Activated T-helper 1 cell treated with Interleukin-2 at 50 U/mL for 16 hours (primary cell): ENCODE results near the gene MUC20.
"Not testable (repeated sequence)": the region's sequence is repeated elsewhere in the genome, so short reads cannot be mapped to it uniquely, and the experiment has no call there.

Experiments
- DNase-seq: peaks from one replicate; pipeline ENCODE4 v3.0.0-alpha.2; 2020; ENCODE audit warnings: low read depth

Gene MUC20

DNA sequence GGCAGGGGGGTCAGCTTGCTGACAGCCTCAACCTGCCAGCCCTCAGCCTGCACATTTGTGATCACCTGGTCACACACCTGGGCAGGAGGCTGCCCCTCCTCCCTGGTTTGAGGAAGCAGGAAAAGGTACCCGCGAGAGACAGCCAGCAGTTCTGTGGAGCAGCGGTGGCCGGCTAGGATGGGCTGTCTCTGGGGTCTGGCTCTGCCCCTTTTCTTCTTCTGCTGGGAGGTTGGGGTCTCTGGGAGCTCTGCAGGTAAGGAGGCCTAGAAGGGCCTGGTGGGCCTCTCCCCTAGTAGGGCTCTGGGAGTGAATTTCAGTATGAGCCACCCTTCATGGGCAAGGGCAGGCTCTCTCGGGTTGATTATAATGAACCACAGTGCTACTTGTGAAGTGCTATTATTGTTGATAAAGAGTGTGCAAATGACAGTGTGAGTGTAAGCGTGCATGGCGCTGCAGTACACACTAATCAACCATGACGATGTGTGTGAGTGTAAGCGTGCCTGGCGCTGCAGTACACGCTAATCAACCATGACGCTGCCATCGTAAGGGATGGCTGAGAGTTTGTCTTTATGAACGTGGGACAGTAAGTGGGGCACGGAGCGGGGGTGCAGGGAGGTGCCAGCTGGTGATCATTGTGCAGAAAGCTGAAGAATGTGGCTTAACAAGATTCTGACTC lies at the start of gene MUC20:
Gene MUC20, plus strand, starts transcription at position 148 of the 676 bp plus-strand sequence. Its CDS starts 30 bp downstream, at position 178.
- DNase-seq: not testable (repeated sequence)

GRCh38 chr3:195671283-195671682 lies 49.5 kb upstream of the MUC20 start:
- not testable (repeated sequence) for DNase-seq

DNA sequence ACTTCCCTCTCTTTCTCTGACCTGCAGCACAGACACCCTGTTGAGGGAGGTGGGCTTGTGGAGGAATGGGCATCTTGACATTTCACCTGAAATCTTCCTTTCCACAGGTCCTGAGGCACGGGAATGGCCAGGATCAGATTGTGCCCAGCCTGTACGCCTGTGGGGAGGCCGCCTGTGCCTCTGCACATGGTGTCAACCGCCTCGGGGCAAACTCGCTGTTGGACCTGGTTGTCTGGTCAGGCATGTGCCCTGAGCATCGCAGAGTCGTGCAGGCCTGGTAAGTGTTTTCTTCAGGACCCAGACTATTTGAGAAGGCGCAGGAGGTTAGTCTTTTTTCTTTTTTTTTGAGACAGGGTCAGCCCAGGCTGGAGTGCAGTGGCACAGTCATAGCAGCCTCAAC lies 47.1 kb upstream of the MUC20 start:
- DNase-seq: not testable (repeated sequence)

DNA sequence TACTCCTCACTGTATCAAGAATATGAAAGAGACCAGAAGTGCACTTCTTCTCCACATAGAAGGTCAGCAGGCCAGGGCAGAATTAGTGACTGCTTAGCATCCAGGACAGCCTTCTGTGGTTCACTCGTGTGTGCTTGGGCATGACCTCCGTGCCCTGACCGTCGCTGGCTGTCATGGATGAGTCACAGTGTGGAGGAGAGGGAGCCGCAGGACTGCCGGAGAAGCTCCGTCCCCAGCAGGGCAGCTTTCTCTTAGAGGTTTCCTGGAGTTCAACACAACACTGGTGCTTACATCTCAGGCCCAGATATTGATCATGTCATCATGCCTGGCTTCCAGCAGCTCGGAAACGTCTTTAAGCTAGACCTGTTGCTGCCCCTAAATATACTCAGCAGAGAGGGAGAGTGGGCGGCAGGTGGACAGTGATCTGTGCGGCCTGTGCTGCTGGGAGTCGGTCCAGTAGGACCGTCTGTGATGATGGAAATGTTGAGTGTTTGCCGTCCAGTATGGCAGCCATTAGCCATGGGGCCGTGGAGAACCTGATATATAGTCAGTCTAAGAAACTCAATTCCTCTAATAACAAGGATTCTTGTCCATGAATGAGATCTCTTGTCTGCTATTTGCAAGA lies 42.3 kb upstream of the MUC20 start:
- DNase-seq: not testable (repeated sequence)

DNA sequence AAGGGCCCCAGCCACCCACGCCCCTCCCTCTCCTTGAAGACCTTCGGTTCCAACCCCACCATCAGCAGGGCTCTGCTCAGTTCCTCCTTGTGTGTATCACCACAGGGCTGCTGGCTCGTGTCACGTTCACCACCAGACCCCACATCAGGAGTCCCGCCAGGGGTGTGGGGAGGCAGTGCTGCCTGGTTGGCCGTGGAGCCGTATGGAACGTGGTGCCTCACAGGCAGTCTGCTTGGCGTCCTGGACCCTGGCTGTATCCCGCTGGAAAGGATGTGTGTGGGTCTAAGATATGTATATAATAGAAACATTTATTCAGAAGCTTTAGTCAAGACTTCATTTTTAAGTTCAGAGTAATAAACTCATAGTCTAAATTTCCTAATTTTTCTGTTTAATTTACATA lies 40.1 kb upstream of the MUC20 start:
- not testable (repeated sequence) for DNase-seq

DNA sequence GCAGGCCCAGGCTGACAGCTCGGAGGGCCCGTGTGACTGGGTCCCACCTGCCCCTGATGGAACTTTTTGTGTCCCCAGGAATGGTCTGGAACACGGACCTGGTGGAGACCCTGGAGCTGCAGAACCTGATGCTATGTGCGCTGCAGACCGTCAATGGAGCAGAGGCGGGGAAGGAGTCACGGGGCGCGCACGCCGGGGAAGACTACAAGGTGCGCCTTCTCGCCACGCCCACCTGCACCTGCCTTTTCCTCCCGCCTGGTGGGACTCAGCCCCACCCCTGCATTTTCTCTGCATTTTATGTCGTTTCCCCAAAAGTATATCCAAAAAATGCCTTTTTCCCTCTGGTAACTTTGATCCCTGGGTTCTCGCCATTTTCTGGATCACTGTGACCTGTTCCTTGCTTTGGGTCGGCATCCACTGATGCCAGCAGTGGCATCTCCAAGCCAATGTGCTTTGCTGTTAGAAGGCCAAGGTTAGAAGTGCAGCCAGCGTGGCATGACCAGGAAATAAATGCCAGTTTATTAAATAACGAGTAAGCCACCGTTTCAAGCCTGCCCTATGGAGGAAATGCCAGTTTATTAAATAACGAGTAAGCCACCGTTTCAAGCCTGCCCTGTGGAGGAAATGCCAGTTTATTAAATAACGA lies 39.2 kb upstream of the MUC20 start:
- DNase-seq: not testable (repeated sequence)

DNA sequence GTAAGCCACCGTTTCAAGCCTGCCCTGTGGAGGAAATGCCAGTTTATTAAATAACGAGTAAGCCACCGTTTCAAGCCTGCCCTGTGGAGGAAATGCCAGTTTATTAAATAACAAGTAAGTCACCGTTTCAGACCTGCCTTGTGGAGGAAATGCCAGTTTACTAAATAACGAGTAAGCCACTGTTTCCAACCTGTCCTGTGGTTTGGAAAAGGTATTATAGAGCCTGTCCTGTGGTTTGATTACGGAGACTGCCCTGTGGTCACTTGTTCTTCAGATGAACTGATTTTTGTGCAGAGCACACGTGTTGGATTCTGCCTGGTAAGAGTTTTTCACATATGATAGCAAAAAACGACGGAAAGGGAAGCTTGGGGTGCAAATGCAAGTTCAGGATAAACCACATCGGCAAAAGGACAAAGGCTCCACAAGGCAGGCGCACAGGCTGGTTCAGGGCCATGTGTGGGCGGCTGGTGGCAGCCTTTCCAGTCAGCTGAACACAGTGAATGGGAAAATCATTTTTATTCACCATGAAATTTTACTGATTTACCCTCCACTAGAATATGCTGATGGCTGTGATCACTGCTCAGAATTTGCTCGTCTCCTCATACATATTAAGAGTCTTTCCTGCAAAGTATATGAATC lies 38.6 kb upstream of the MUC20 start:
- not testable (repeated sequence) for DNase-seq

- not testable (repeated sequence) for DNase-seq
These were observed 36.9 kb upstream of the MUC20 start for GRCh38 chr3:195683722-195684526.

GRCh38 chr3:195684527-195685257 lies 36.1 kb upstream of the MUC20 start:
- DNase-seq: not testable (repeated sequence)

DNA sequence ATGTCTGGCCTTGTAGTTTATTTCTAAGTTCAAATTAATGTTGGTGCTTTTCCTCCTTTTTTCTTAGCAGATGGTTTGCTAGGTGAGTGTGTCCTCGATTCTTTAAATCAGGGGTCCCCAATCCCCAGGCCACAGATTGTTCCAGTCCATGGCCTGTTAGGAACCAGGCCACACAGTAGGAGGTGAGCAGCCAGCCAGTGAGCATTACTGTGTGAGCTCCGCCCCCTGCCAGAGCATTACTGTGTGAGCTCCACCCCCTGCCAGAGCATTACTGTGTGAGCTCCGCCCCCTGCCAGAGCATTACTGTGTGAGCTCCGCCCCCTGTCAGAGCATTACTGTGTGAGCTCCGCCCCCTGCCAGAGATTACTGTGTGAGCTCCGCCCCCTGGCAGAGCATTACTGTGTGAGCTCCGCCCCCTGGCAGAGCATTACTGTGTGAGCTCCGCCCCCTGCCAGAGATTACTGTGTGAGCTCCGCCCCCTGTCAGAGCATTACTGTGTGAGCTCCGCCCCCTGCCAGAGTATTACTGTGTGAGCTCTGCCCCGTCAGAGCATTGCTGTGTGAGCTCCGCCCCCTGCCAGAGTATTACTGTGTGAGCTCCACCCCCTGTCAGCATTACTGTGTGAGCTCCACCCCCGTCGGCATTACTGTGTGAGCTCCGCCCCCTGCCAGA lies 34.1 kb upstream of the MUC20 start:
- not testable (repeated sequence) for DNase-seq

DNA sequence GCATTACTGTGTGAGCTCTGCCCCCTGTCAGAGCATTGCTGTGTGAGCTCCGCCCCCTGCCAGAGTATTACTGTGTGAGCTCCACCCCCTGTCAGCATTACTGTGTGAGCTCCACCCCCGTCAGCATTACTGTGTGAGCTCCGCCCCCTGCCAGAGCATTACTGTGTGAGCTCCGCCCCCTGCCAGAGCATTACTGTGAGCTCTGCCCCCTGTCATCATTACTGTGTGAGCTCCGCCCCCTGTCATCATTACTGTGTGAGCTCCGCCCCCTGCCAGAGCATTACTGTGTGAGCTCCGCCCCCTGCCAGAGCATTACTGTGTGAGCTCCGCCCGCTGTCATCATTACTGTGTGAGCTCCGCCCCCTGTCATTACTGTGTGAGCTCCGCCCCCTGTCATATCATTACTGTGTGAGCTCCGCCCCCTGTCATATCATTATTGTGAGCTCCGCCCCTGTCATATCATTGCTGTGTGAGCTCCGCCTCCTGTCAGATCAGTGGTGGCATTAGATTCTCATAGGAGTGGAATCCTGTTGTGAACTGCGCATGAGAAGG lies 33.5 kb upstream of the MUC20 start:
- not testable (repeated sequence) for DNase-seq

- DNase-seq: not testable (repeated sequence)
These were observed 32.2 kb upstream of the MUC20 start for GRCh38 chr3:195688471-195689183.

GRCh38 chr3:195689184-195690070 lies 31.4 kb upstream of the MUC20 start:
- not testable (repeated sequence) for DNase-seq

DNA sequence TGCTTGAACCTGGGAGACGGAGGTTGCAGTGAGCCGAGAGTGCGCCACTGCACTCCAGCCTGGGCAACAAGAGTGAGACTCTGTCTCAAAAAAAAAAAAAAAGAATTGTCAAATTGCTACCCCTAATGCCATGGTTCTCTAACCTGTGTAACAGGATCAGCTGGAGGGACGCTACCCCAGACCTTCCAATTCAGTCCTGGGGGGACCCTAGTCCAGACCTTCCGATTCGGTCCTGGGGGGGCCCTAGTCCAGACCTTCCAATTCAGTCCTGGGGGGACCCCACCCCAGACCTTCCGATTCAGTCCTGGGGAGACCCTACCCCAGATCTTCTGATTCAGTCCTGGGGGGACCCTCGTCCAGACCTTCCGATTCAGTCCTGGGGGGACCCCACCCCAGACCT lies 29.8 kb upstream of the MUC20 start:
- DNase-seq: no peak

DNA sequence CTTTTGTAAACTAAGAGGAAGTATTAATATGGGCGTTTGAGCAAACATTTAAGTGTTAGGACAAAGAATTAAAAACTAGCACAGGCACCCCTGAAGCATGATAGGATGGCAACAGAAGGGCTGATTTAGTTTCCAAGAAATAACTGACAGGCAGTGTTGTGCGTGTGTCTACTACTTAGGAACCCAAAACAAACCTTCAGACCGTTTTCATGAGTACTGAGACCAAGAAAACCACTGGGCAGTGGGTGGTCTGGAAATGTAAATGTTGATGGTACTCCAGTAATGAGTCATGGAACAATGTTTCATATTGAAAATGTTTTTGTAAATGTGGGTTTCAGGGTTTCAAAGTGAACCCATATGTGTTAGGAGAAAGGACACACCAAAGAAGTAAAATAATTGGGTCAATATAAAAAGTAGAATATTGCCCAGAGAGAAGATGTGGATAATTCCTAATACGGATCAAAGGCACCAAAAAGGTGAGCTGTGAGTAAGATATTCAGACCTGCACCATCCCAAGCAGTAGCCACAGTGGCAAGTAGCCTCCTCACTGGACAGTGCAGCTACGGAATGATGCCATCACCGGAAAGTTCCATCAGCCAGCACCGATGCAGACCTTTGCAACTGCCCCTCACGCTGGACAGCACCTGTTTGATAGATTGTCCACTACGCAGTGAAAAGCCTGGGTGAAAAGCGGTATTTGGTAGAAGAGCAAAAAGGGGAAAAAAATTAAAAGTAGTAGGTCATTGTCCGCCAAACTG lies 29.0 kb upstream of the MUC20 start:
- DNase-seq: not testable (repeated sequence)

- DNase-seq: no peak
These were observed 28.5 kb upstream of the MUC20 start for GRCh38 chr3:195692354-195692685.

- DNase-seq: no peak
These were observed 27.9 kb upstream of the MUC20 start for GRCh38 chr3:195692781-195693427.
